SK-MEL-5 (cell line): Measurements from ENCODE around the gene GPR31. TPM values are rescaled to one million over a fixed set of nuclear protein-coding genes. Genes with fewer than 3 reads are reported as not detected.

Experiments used
- DNase-seq: peaks from one replicate; pipeline ENCODE4 v3.0.0-alpha.2; 2016; ENCODE audit warnings: low read depth, low spot score
- in situ Hi-C: cut with HindIII; loops from 2 replicates; pipeline ENCODE4 v1.10.0; 2016; ENCODE audit warnings: low sequenced_read_pairs, high pct_unique_total_duplicates, low pct_unique_long_range_greater_than_20kb
- total RNA-seq: library from RNA; depleted of rRNA; stranded (reverse); fragments of >200 nt; shearing (Covaris generic); gene quantifications from 2 replicates; pipeline ENCODE4 v1.2.3, GENCODE V29; 2014

The GPR31 gene
- total RNA-seq, 1 experiment from 2014 or later, result not detected

GRCh38 chr6:167146977-167147376, 10.8 kb downstream of the GPR31 start:
- in situ Hi-C loops, result no loop called here

GRCh38 chr6:167146135-167146534, 11.6 kb downstream of the GPR31 start:
- DNase-seq, result no peak

More at GRCh38 chr6:167146977-167147376, 10.8 kb downstream of the GPR31 start:
- DNase-seq, result no peak

DNA sequence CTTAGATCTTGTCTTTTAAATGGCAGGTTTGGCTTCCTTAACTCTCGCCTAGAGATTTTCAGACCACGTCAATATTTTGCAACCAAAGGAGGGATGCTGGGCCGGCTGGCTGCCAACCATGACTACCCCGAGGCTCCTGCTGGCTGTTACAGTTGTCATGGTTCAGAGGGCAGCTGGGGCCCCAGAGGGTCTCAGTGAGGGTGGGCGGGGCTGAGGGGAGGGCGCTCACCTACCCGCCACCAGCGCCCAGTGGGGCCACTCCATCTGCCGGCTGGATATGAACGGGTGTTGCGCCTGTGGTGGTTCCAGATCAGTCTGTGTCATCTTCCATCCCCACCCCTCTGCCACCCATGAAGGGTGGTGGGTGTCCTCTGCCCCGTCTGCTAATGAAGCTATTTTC, 12.3 kb downstream of the GPR31 start:
- in situ Hi-C loops, result no loop called here
- DNase-seq, result no peak

More at GRCh38 chr6:167146135-167146534, 11.6 kb downstream of the GPR31 start:
- in situ Hi-C loops, result no loop called here

GRCh38 chr6:167143041-167143440, 14.7 kb downstream of the GPR31 start:
- in situ Hi-C loops, result no loop called here
- no peak for DNase-seq

GRCh38 chr6:167142433-167142761, 15.4 kb downstream of the GPR31 start:
- DNase-seq, result no peak
- in situ Hi-C loops, result no loop called here

DNA sequence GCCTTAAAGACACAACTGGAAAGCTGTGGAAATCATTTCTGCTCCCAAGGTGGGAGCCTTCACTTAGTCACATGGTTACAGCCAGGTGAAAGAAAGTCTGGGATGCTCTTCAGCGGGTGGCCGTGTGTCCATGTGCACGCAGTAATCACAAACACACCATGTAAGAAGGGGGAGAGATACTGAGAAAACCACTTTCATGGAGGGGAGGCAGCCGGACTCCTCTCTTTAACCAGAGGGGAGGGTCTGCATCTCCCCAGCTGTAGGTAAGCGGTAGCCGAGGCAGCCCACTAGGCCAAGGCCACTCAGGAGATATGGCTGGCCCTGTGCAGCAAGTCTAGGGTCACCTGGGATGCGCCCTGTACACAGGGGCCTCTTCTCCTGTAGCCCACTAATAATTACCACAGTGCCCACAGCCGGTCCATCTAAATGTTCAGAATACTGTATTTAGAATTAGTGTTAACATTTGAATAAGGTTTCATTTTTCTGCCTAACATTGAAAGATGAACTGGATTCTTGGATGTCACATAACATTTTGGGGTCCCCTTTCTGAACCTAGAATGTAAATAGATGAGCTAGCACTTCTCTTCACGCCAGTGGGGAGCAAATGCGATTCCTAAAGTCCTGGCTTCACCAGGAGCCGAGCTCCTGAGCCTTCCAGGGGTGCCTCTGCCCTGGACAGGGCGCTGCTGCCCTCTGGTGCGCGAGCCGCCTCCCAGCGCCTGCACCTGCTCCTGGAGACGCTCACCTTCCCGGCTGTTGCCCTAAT, 15.9 kb downstream of the GPR31 start:
- peak; percentile 51 for DNase-seq
- in situ Hi-C loops, result no loop called here

- in situ Hi-C loops, result no loop called here
- DNase-seq, result no peak
Measured at GRCh38 chr6:167140589-167141474, 16.9 kb downstream of the GPR31 start.

- DNase-seq, result no peak
- in situ Hi-C loops, result no loop called here
Measured at GRCh38 chr6:167139761-167140160, 18.0 kb downstream of the GPR31 start.

GRCh38 chr6:167137881-167138280, 19.9 kb downstream of the GPR31 start:
- in situ Hi-C loops, result no loop called here
- no peak for DNase-seq

DNA sequence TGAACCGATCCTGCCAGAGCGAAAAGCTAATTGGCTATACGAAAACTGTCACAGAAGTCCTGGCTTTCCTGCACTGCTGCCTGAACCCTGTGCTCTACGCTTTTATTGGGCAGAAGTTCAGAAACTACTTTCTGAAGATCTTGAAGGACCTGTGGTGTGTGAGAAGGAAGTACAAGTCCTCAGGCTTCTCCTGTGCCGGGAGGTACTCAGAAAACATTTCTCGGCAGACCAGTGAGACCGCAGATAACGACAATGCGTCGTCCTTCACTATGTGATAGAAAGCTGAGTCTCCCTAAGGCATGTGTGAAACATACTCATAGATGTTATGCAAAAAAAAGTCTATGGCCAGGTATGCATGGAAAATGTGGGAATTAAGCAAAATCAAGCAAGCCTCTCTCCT, 20.7 kb downstream of the GPR31 start:
- in situ Hi-C loops, result no loop called here

DNA sequence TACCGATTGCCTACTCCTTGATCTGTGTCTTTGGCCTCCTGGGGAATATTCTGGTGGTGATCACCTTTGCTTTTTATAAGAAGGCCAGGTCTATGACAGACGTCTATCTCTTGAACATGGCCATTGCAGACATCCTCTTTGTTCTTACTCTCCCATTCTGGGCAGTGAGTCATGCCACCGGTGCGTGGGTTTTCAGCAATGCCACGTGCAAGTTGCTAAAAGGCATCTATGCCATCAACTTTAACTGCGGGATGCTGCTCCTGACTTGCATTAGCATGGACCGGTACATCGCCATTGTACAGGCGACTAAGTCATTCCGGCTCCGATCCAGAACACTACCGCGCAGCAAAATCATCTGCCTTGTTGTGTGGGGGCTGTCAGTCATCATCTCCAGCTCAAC, 21.4 kb downstream of the GPR31 start:
- no peak for DNase-seq
- in situ Hi-C loops, result no loop called here

More for the DNA sequence above, 20.7 kb downstream of the GPR31 start:
- DNase-seq, result no peak

- in situ Hi-C loops, result no loop called here
- no peak for DNase-seq
Measured at GRCh38 chr6:167134448-167135328, 23.1 kb downstream of the GPR31 start.

DNA sequence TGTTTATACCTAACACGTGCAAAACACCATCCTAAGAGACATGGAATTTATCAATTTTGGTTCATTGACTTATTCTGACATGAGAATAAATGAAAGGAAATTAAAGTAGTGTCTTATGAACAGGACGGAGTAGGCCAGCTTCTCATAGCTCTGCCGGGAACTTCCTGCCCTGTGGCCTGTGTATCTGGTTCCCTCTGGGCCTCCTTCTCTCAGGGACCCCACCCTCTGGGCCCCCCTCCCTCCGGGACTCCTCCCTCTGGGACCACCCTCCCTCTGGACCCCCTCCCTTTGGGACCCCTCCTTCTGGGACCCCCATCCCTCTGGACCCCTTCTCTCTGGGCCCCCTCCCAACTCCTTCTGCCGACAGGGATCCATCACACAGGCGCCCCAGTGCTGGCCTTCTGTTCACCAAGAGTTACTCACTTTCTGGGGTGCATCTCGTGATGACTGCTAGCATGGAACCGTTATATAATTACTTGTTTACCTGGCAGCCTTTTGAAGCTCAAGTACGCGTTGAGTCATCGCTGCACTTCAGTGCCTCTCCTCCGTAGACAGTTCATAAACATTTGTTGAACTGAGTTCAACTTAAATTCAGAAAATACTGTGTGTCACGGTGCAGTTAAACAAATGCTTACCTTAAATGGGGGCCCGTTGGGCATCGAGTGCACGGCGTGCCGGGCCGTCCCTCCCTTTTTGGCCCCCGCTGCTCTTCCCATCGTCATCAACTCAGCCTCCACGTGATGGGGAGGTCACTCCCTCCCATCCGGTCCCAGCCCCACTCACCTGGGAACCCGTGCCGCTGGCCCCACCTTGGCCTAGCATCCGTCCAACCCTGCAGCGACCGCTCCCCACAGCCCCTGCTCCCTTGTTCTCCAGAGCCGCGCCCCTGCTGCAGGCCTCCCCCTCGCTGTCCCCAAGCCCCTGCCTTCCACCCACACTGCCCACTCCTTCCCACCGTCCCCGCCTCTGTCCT, 26.8 kb downstream of the GPR31 start:
- in situ Hi-C loops, result no loop called here
- DNase-seq, result no peak

- no peak for DNase-seq
- in situ Hi-C loops, result no loop called here
Measured at GRCh38 chr6:167130008-167130677, 27.6 kb downstream of the GPR31 start.

GRCh38 chr6:167129562-167129961, 28.2 kb downstream of the GPR31 start:
- DNase-seq, result no peak
- in situ Hi-C loops, result no loop called here

DNA sequence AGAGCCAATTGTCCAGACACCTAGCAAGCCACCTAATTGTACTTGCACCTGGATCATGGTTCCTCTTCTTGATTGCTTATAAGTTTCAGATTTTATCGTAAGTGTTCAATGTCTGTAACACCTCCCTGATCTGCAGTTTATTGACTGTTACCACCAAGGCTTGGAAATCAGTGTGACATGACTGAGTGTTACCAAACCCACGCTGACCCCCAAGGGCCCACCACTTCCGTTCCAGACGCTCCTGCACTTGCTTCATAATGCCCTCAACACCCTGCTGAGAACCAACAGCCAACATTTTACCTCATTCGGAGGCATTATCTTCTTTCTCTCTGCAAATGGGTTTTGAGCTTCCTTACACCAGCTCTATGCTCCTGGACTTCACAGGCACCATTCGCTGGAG, 28.6 kb downstream of the GPR31 start:
- no peak for DNase-seq
- in situ Hi-C loops, result no loop called here
